H9 (cell line): ENCODE measurements around the gene CLDN12. TPM values are rescaled to one million over a fixed set of nuclear protein-coding genes. Genes with fewer than 3 reads are reported as not detected.

Experiments
- DNase-seq: peaks from one replicate; pipeline ENCODE4 v3.0.0-alpha.2; 2017
- H2AFZ ChIP-seq: one replicate; pipeline ENCODE4 v1.6.1; 2013; ENCODE audit warnings: mild to moderate bottlenecking, low read length, control low read depth, moderate library complexity
- H2AK5ac ChIP-seq: 2 replicates; pipeline ENCODE4 v1.6.1; 2013; ENCODE audit warnings: low read length, control low read depth, mixed read lengths; ENCODE audit not compliant: insufficient read length
- H2BK120ac ChIP-seq: one replicate; pipeline ENCODE4 v1.6.1; 2013; ENCODE audit warnings: low read depth, mild to moderate bottlenecking, low read length, control low read depth, inconsistent platforms; ENCODE audit not compliant: poor library complexity, severe bottlenecking
- H2BK12ac ChIP-seq: 2 replicates; pipeline ENCODE4 v1.6.1; 2013; ENCODE audit warnings: low read length, control low read depth, mixed read lengths, low read depth; ENCODE audit not compliant: insufficient read length
- H2BK15ac ChIP-seq: 2 replicates; pipeline ENCODE4 v1.6.1; 2013; ENCODE audit warnings: low read depth, low read length, control low read depth
- H2BK20ac ChIP-seq: one replicate; pipeline ENCODE4 v1.6.1; 2013; ENCODE audit warnings: low read depth, mild to moderate bottlenecking, low read length, control low read depth, inconsistent platforms; ENCODE audit not compliant: poor library complexity, severe bottlenecking
- H2BK5ac ChIP-seq: 2 replicates; pipeline ENCODE4 v1.6.1; 2013; ENCODE audit warnings: low read length, control low read depth, mixed read lengths; ENCODE audit not compliant: insufficient read length
- H3K14ac ChIP-seq: 2 replicates; pipeline ENCODE4 v1.6.1; 2013; ENCODE audit warnings: low read length, control low read depth; ENCODE audit not compliant: insufficient read depth
- H3K18ac ChIP-seq: 2 replicates; pipeline ENCODE4 v1.6.1; 2013; ENCODE audit warnings: low read depth, mild to moderate bottlenecking, mixed read lengths, low read length, control low read depth; ENCODE audit not compliant: insufficient read length
- H3K23ac ChIP-seq: 2 replicates; pipeline ENCODE4 v1.6.1; 2013; ENCODE audit warnings: low read length, control low read depth, mixed read lengths, low read depth; ENCODE audit not compliant: insufficient read length
- H3K23me2 ChIP-seq: 2 replicates; pipeline ENCODE4 v1.6.1; 2013; ENCODE audit warnings: low read depth, mild to moderate bottlenecking, mixed read lengths, low read length, control low read depth; ENCODE audit not compliant: insufficient read length, poor library complexity, severe bottlenecking
- H3K27ac ChIP-seq: 2 replicates; pipeline ENCODE4 v1.5.1; 2013; ENCODE audit warnings: low read length, control low read depth, mixed read lengths, low read depth; ENCODE audit not compliant: insufficient read length
- H3K27me3 ChIP-seq: 2 replicates; pipeline ENCODE4 v1.6.1; 2013; ENCODE audit warnings: low read length, control low read depth, inconsistent platforms; ENCODE audit not compliant: insufficient read depth
- H3K4ac ChIP-seq: 2 replicates; pipeline ENCODE4 v1.6.1; 2013; ENCODE audit warnings: low read depth, mild to moderate bottlenecking, control low read depth, inconsistent platforms, low read length, moderate library complexity
- H3K4me1 ChIP-seq: 2 replicates; pipeline ENCODE4 v1.6.1; 2013; ENCODE audit warnings: low read length, control low read depth, inconsistent platforms; ENCODE audit not compliant: insufficient read depth
- H3K4me2 ChIP-seq: 2 replicates; pipeline ENCODE4 v1.6.1; 2013; ENCODE audit warnings: low read length, control low read depth, mixed read lengths; ENCODE audit not compliant: insufficient read length, insufficient read depth
- H3K56ac ChIP-seq: 2 replicates; pipeline ENCODE4 v1.6.1; 2013; ENCODE audit warnings: low read depth, mild to moderate bottlenecking, mixed read lengths, low read length, control low read depth; ENCODE audit not compliant: insufficient read length
- H3K79me1 ChIP-seq: 2 replicates; pipeline ENCODE4 v1.6.1; 2013; ENCODE audit warnings: low read depth, mild to moderate bottlenecking, moderate library complexity, low read length, control low read depth, inconsistent platforms; ENCODE audit not compliant: insufficient read depth, poor library complexity, severe bottlenecking
- H3K79me2 ChIP-seq: 2 replicates; pipeline ENCODE4 v1.6.1; 2013; ENCODE audit warnings: low read length, control low read depth, inconsistent platforms; ENCODE audit not compliant: insufficient read depth
- H3K9ac ChIP-seq: 2 replicates; pipeline ENCODE4 v1.6.1; 2013; ENCODE audit warnings: low read length, control low read depth, mixed read lengths; ENCODE audit not compliant: insufficient read length; ENCODE audit errors: extremely low read depth
- H3K9me3 ChIP-seq: one replicate; pipeline ENCODE4 v1.6.1; 2013; ENCODE audit warnings: low read depth, low read length, inconsistent platforms; ENCODE audit not compliant: control insufficient read depth
- H3T11ph ChIP-seq: one replicate; pipeline ENCODE4 v1.6.1; 2013; ENCODE audit warnings: mild to moderate bottlenecking, low read length, control low read depth, inconsistent platforms
- H4K20me1 ChIP-seq: one replicate; pipeline ENCODE4 v1.6.1; 2013; ENCODE audit not compliant: control insufficient read depth, insufficient read length, insufficient read depth
- H4K5ac ChIP-seq: 2 replicates; pipeline ENCODE4 v1.6.1; 2013; ENCODE audit warnings: low read depth, mild to moderate bottlenecking, mixed read lengths, low read length, control low read depth; ENCODE audit not compliant: insufficient read length
- H4K8ac ChIP-seq: replicated peaks from 2 replicates; pipeline ENCODE4 v1.6.1; 2013; ENCODE audit warnings: low read length, control low read depth, mixed read lengths, low read depth; ENCODE audit not compliant: insufficient read length
- H4K91ac ChIP-seq: 2 replicates; pipeline ENCODE4 v1.6.1; 2013; ENCODE audit warnings: low read depth, mild to moderate bottlenecking, moderate library complexity, mixed read lengths, low read length, control low read depth; ENCODE audit not compliant: insufficient read length
- H3K27ac Mint-ChIP-seq, 3 experiments: 2 replicates in 2 of 3; 3 replicates in 1 of 3; pipeline ENCODE4 v1.8.0; 2020 to 2021; ENCODE audit warnings: mixed read lengths in 3 of 3, mild to moderate bottlenecking in 1 of 3, moderate library complexity in 1 of 3
- H3K27me3 Mint-ChIP-seq: 2 replicates; pipeline ENCODE4 v1.8.0; 2021; ENCODE audit warnings: low read depth, mild to moderate bottlenecking, moderate library complexity, mixed read lengths
- H3K36me3 Mint-ChIP-seq, 3 experiments: 2 replicates in 2 of 3; 3 replicates in 1 of 3; pipeline ENCODE4 v1.8.0; 2020 to 2021; ENCODE audit warnings: low read depth in 3 of 3, mixed read lengths in 3 of 3; ENCODE audit not compliant: insufficient read depth in 1 of 3
- H3K4me1 Mint-ChIP-seq, 2 experiments: 2 replicates each; pipeline ENCODE4 v1.8.0; 2020; ENCODE audit warnings: mixed read lengths in 2 of 2
- H3K4me3 Mint-ChIP-seq, 2 experiments: 2 replicates in 1 of 2; 3 replicates in 1 of 2; pipeline ENCODE4 v1.8.0; 2020 to 2021; ENCODE audit warnings: mild to moderate bottlenecking in 2 of 2, mixed read lengths in 2 of 2, moderate library complexity in 1 of 2
- H3K9me3 Mint-ChIP-seq, 2 experiments: 2 replicates in 1 of 2; 3 replicates in 1 of 2; pipeline ENCODE4 v1.8.0; 2020; ENCODE audit warnings: mild to moderate bottlenecking in 2 of 2, mixed read lengths in 2 of 2, moderate library complexity in 1 of 2
- CTCF ChIP-seq: fragments of 200-600 bp; sonication (generic); conservative IDR thresholded peaks from 3 replicates; pipeline ENCODE4 v1.8.0; 2021; ENCODE audit warnings: antibody characterized with exemption, mild to moderate bottlenecking
- WGBS: extraction: QIAGEN DNeasy Blood & Tissue Kit; methylation state at CpG from one replicate; pipeline ENCODE4 v1.1.7; 2013; ENCODE audit warnings: missing lambda C conversion rate, low lambda C conversion rate, mixed read lengths; ENCODE audit not compliant: insufficient read length; ENCODE audit errors: extremely low coverage; 5-methylcytosine and 5-hydroxymethylcytosine counted together
- total RNA-seq: library from RNA; stranded (reverse); gene quantifications from 2 replicates; pipeline ENCODE4 v1.2.1, GENCODE V29; 2021

The CLDN12 gene
- total RNA-seq, 1 experiment from 2014 or later: 40.1 TPM

- Mint-ChIP-seq H3K4me1 (peaks cover 5 to 11% of the 10 kb centered on the region in 2 experiments), H3K27ac (no peak overlapping the region; a peak in 1 of 7 replicates), H3K27me3 (no peaks in the 10 kb centered on the region), H3K9me3 (no peaks in the 10 kb centered on the region), H3K36me3 (peaks cover 9 to 48% (median 45%) of the 10 kb centered on the region in 3 experiments; a peak in 6 of 7 replicates), H3K4me3 (no peak overlapping the region)
- H3K4me2 ChIP-seq: no peak overlapping the region
- H2BK120ac ChIP-seq: no peak overlapping the region
- H4K8ac ChIP-seq: no peak overlapping the region
- H3T11ph ChIP-seq: no peak overlapping the region
- H3K9me3 ChIP-seq: no peaks in the 10 kb centered on the region
- H3K56ac ChIP-seq: no peak overlapping the region
- H4K5ac ChIP-seq: no peak overlapping the region
- WGBS: no CpG with 5 or more reads among the region's 1 CpG
- H2AK5ac ChIP-seq: no peak overlapping the region
- H2BK20ac ChIP-seq: no peak overlapping the region
- H3K27ac ChIP-seq: no peak overlapping the region
- no peak overlapping the region for H4K91ac ChIP-seq
- H3K18ac ChIP-seq: no peak overlapping the region
- H2BK15ac ChIP-seq: no peak overlapping the region
- H3K23me2 ChIP-seq: peaks cover 6% of the 10 kb centered on the region
- H4K20me1 ChIP-seq: no peaks in the 10 kb centered on the region
- H3K4me1 ChIP-seq: no peaks in the 10 kb centered on the region
- H3K23ac ChIP-seq: no peak overlapping the region
- no peaks in the 10 kb centered on the region for H3K27me3 ChIP-seq
- no peaks in the 10 kb centered on the region for H3K79me2 ChIP-seq
- H3K4ac ChIP-seq: no peak overlapping the region
- no peak overlapping the region for H2BK12ac ChIP-seq
- H3K9ac ChIP-seq: no peak overlapping the region
- H3K14ac ChIP-seq: no peak overlapping the region
- no peak overlapping the region for H2BK5ac ChIP-seq
- no peak overlapping the region for H2AFZ ChIP-seq
- TF ChIP-seq CTCF: no peak
- peaks cover 7% of the 10 kb centered on the region for H3K79me1 ChIP-seq
- DNase-seq: no peak
Observed at GRCh38 chr7:90407484-90407821, 4.2 kb downstream of the CLDN12 start.
